Kidney epithelial cell (primary cell): ENCODE results near the gene OR52E8. TPM values are rescaled to one million over a fixed set of nuclear protein-coding genes. Genes with fewer than 3 reads are reported as not detected.

Experiments
- DNase-seq: peaks from one replicate; pipeline ENCODE4 v3.0.0-alpha.2; 2010; ENCODE audit warnings: low read depth
- H3K27me3 ChIP-seq: 2 replicates; pipeline ENCODE4 v1.6.0; 2011; ENCODE audit warnings: low read length; ENCODE audit not compliant: control insufficient read depth, insufficient read depth
- H3K36me3 ChIP-seq: 2 replicates; pipeline ENCODE4 v1.5.1; 2011; ENCODE audit warnings: low read length; ENCODE audit not compliant: control insufficient read depth, insufficient read depth
- H3K4me3 ChIP-seq: 2 replicates; pipeline ENCODE4 v1.5.1; 2011; ENCODE audit warnings: low read depth, mild to moderate bottlenecking, control low read depth, low read length
- CTCF ChIP-seq: IDR thresholded peaks from 2 replicates; pipeline ENCODE4 v1.5.1; 2011; ENCODE audit warnings: mild to moderate bottlenecking, moderate library complexity, low read length, control low read depth, inconsistent platforms; ENCODE audit not compliant: insufficient read depth, poor library complexity, severe bottlenecking
- total RNA-seq: library from RNA; depleted of rRNA; stranded (reverse); fragments of >200 nt; gene quantifications from 2 replicates; pipeline ENCODE4 v1.2.3, GENCODE V29; 2015

The OR52E8 gene
- total RNA-seq: not detected in 2 replicates

GRCh38 chr11:5857590-5857989 is at the start of gene OR52E8:
OR52E8 (minus strand) TSS chr11:5857690; CDS start chr11:5857690, 0 bp downstream.
- no peak for TF ChIP-seq CTCF
- no peak for DNase-seq
- Histone ChIP-seq H3K27me3 (no peaks in the 10 kb centered on the region), H3K36me3 (no peaks in the 10 kb centered on the region), H3K4me3 (no peak within 1 kb of the TSS)

GRCh38 chr11:5899534-5899933 is 42.0 kb upstream of the OR52E8 start:
- H3K4me3 ChIP-seq: no peak overlapping the region
- no peak for TF ChIP-seq CTCF
- no peaks in the 10 kb centered on the region for H3K36me3 ChIP-seq
- no peaks in the 10 kb centered on the region for H3K27me3 ChIP-seq
- DNase-seq: no peak

- Histone ChIP-seq H3K36me3 (no peaks in the 10 kb centered on the region), H3K4me3 (no peak within 1 kb of the TSS), H3K27me3 (no peaks in the 10 kb centered on the region)
- DNase-seq: no peak
- no peak for TF ChIP-seq CTCF
Measured at GRCh38 chr11:5892908-5893307, 35.4 kb upstream of the OR52E8 start, which contains the start of gene OR52E5. OR52E5 (plus strand) TSS chr11:5893208; CDS start chr11:5900777, 7,569 bp downstream.

GRCh38 chr11:5891216-5891800 is 33.8 kb upstream of the OR52E8 start:
- Histone ChIP-seq H3K27me3 (no peaks in the 10 kb centered on the region), H3K36me3 (no peaks in the 10 kb centered on the region), H3K4me3 (no peak overlapping the region)
- no peak for DNase-seq
- peak; percentile 41 for TF ChIP-seq CTCF

GRCh38 chr11:5887661-5888060 is 30.2 kb upstream of the OR52E8 start:
- H3K27me3 ChIP-seq: no peaks in the 10 kb centered on the region
- DNase-seq: no peak
- H3K36me3 ChIP-seq: no peaks in the 10 kb centered on the region
- no peak overlapping the region for H3K4me3 ChIP-seq
- TF ChIP-seq CTCF: no peak

- DNase-seq: no peak
- TF ChIP-seq CTCF: no peak
- Histone ChIP-seq H3K27me3 (no peaks in the 10 kb centered on the region), H3K4me3 (no peak overlapping the region), H3K36me3 (no peaks in the 10 kb centered on the region)
Measured at GRCh38 chr11:5887172-5887571, 29.7 kb upstream of the OR52E8 start.
